HG03175 (cell line): ENCODE results near the gene SNRPF.
"Not testable (repeated sequence)": the region's sequence is repeated elsewhere in the genome, so short reads cannot be mapped to it uniquely, and the experiment has no call there.

Experiments
- ATAC-seq: cut with Tn5 transposase; IDR thresholded peaks from one replicate; pipeline ENCODE4 v1.9.1; 2021; ENCODE audit warnings: mild to moderate bottlenecking, moderate library complexity; ENCODE audit not compliant: unreplicated experiment

The SNRPF gene

GRCh38 chr12:95858451-95859343 lies at the start of gene SNRPF:
Gene SNRPF, plus strand, starts transcription at chr12:95858952. Its CDS starts 122 bp downstream, at chr12:95859074.
- peak; percentile 100 for ATAC-seq

- ATAC-seq: no peak
Observed at GRCh38 chr12:95809000-95809680, 49.6 kb upstream of the SNRPF start.

GRCh38 chr12:95810411-95810810 lies 48.3 kb upstream of the SNRPF start:
- no peak for ATAC-seq

GRCh38 chr12:95812155-95812554 lies 46.6 kb upstream of the SNRPF start:
- not testable (repeated sequence) for ATAC-seq

- no peak for ATAC-seq
Observed at GRCh38 chr12:95815632-95816212, 43.0 kb upstream of the SNRPF start.

- no peak for ATAC-seq
Observed at GRCh38 chr12:95820096-95820703, 38.6 kb upstream of the SNRPF start.

GRCh38 chr12:95829395-95829794 lies 29.4 kb upstream of the SNRPF start:
- ATAC-seq: no peak

GRCh38 chr12:95830335-95831089 lies 28.2 kb upstream of the SNRPF start:
- ATAC-seq: no peak

- ATAC-seq: no peak
Observed at GRCh38 chr12:95834572-95834971, 24.2 kb upstream of the SNRPF start.

GRCh38 chr12:95836185-95836609 lies 22.6 kb upstream of the SNRPF start:
- ATAC-seq: no peak

- ATAC-seq: no peak
Observed at GRCh38 chr12:95836630-95837239, 22.0 kb upstream of the SNRPF start.

GRCh38 chr12:95837240-95838038 lies 21.3 kb upstream of the SNRPF start:
- ATAC-seq: no peak

GRCh38 chr12:95838125-95838524 lies 20.6 kb upstream of the SNRPF start:
- ATAC-seq: no peak

- not testable (repeated sequence) for ATAC-seq
Observed at GRCh38 chr12:95842426-95842825, 16.3 kb upstream of the SNRPF start.

GRCh38 chr12:95848575-95849388 lies 10.0 kb upstream of the SNRPF start:
- ATAC-seq: no peak

- ATAC-seq: no peak
Observed at GRCh38 chr12:95851606-95852005, 7.1 kb upstream of the SNRPF start.

GRCh38 chr12:95852133-95852532 lies 6.6 kb upstream of the SNRPF start:
- ATAC-seq: no peak

GRCh38 chr12:95857156-95857555 lies 1.6 kb upstream of the SNRPF start:
- ATAC-seq: no peak
